Measurements from ENCODE around the gene ZSCAN10.
A peak's percentile ranks its signal among the peaks of the same experiment; 100 is the strongest.

The ZSCAN10 gene

GRCh38 chr16:3115561-3115960 lies 16.5 kb upstream of the ZSCAN10 start:
- H3K4me3 ChIP-seq (ENCODE audit: low read depth, low read length) = no peak overlapping the region
- no peak for DNase-seq (ENCODE audit: low read depth)
- TF ChIP-seq CTCF (IDR thresholded peaks at IDR 0.05; ENCODE audit: low read depth, low read length, missing control alignments) = peak; percentile 32

- DNase-seq (ENCODE audit: low read depth) = no peak
- no peak for TF ChIP-seq CTCF (IDR thresholded peaks at IDR 0.05; ENCODE audit: low read depth, low read length, missing control alignments)
- no peak overlapping the region for H3K4me3 ChIP-seq (ENCODE audit: low read depth, low read length)
Measured at GRCh38 chr16:3115003-3115402, 15.9 kb upstream of the ZSCAN10 start.

GRCh38 chr16:3113765-3114479 lies 14.8 kb upstream of the ZSCAN10 start:
- no peak for TF ChIP-seq CTCF (IDR thresholded peaks at IDR 0.05; ENCODE audit: low read depth, low read length, missing control alignments)
- no peak for DNase-seq (ENCODE audit: low read depth)
- no peak overlapping the region for H3K4me3 ChIP-seq (ENCODE audit: low read depth, low read length)

- no peak for DNase-seq (ENCODE audit: low read depth)
- no peak for TF ChIP-seq CTCF (IDR thresholded peaks at IDR 0.05; ENCODE audit: low read depth, low read length, missing control alignments)
- H3K4me3 ChIP-seq (ENCODE audit: low read depth, low read length) = peak overlapping the region; percentile 52
Measured at GRCh38 chr16:3112881-3113574, 13.9 kb upstream of the ZSCAN10 start.

DNA sequence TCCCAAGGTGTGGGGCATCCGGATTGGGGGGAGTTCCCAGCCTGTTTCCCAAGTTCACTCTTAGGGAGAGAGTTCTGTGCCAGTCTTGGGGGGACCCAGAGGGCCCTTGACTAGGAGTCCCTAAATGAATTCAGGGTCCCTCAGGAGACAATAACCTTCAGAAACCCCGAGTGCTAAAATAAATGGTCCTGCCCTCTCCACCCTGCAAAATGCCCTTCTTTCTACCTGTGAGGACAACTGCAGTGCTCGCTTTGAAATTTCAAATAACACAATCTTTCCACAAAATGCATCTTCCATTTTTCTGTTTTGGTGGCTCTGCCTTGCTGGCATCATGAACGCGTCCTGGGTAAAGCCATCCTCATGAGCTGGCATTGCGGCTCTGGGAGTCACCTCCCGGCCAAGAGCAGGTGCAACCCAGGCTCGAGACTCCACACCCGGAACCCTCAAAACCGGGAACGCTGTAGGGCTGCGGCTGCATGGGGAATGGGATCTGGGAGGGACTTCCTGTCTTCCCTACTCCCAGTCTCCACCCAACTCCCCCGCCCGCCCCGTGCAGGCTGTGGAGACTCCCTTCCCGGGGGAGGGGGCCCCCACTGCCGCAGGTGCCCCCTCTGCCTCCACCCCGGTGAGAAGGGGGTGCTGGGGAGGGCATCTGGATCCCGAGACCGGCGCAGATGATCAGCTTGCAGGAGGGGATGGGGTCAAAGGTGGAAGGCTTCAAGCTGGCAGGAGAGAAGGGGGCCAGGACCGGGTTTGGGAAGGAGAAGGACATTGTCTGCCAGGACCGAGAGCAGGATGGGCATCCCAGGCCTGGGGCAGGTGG lies 13.2 kb upstream of the ZSCAN10 start, which contains the start of gene ZNF205:
TSS of gene ZNF205 (plus strand) at position 529 of the 823 bp plus-strand sequence. CDS start 845 bp downstream, outside the sequence.
- no peak for TF ChIP-seq CTCF (IDR thresholded peaks at IDR 0.05; ENCODE audit: low read depth, low read length, missing control alignments)
- no peak for DNase-seq (ENCODE audit: low read depth)
- peak within 1 kb of the TSS; percentile 52 for H3K4me3 ChIP-seq (ENCODE audit: low read depth, low read length)

GRCh38 chr16:3106205-3106928 lies 7.3 kb upstream of the ZSCAN10 start:
- TF ChIP-seq CTCF (IDR thresholded peaks at IDR 0.05; ENCODE audit: low read depth, low read length, missing control alignments) = no peak
- DNase-seq (ENCODE audit: low read depth) = peak; percentile 74
- peak overlapping the region; percentile 89 for H3K4me3 ChIP-seq (ENCODE audit: low read depth, low read length)

All from GM12864 (cell line).